Colon (tissue), 2 donors: ENCODE results near the gene ALS2CL.
"Not testable (repeated sequence)": the region's sequence is repeated elsewhere in the genome, so short reads cannot be mapped to it uniquely, and the experiment has no call there.

Experiments
- FAIRE-seq: peaks from 2 replicates; lab custom pipeline; 2012; peaks lifted over from hg19 to GRCh38; lab: Jason Lieb, UNC
- donor health status: control.
- donor health status: control.

The ALS2CL gene, protein sequence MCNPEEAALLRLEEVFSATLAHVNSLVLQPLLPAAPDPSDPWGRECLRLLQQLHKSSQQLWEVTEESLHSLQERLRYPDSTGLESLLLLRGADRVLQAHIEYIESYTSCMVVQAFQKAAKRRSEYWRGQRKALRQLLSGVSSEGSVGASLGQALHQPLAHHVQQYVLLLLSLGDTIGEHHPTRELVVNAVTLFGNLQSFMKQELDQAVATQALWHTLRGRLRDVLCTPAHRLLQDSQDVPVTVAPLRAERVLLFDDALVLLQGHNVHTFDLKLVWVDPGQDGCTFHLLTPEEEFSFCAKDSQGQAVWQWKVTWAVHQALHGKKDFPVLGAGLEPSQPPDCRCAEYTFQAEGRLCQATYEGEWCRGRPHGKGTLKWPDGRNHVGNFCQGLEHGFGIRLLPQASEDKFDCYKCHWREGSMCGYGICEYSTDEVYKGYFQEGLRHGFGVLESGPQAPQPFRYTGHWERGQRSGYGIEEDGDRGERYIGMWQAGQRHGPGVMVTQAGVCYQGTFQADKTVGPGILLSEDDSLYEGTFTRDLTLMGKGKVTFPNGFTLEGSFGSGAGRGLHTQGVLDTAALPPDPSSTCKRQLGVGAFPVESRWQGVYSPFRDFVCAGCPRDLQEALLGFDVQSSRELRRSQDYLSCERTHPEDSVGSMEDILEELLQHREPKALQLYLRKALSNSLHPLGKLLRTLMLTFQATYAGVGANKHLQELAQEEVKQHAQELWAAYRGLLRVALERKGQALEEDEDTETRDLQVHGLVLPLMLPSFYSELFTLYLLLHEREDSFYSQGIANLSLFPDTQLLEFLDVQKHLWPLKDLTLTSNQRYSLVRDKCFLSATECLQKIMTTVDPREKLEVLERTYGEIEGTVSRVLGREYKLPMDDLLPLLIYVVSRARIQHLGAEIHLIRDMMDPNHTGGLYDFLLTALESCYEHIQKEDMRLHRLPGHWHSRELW

GRCh38 chr3:46693038-46693891 is at the start of gene ALS2CL:
Gene ALS2CL, minus strand, starts transcription at chr3:46693679. Its CDS starts 4,239 bp downstream, at chr3:46689440.
- no peak for FAIRE-seq

GRCh38 chr3:46742992-46743585 is 49.6 kb upstream of the ALS2CL start:
- FAIRE-seq, result no peak

DNA sequence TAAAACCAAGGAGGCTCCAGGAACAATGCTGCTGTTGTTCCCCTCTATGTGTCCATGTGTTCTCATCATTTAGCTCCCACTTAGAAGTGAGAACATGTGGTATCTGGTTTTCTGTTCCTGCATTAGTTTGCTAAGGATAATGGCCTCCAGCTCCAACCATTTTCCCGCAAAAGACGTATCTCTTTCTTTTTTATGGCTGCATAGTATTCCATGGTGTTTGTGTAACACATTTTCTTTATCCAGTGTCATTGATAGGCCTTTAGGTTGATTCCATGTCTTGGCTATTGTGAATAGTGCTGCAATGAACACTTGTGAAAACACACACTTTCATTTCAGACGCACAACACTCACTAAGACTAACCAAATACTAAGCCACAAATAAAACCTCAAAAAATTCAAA is 46.1 kb upstream of the ALS2CL start:
- FAIRE-seq, result not testable (repeated sequence)

DNA sequence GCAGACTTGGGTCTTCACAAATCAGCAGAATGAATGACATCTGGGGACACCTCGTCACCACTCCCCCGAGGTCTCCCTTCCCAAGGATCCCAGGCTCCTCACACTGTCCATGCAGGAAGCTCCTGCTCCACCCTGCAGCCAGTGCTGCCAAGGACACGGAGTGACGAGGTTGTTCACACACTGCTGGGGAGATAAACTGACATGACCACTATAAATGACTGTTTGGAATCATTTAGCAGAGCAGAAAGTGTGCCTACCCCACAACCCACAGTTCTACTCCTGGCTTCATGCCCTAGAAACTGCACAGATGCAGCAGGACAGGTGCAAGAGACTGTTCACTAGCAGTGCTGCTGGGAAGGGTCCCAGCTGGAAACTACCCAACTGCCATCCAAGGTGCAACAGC is 43.9 kb upstream of the ALS2CL start:
- FAIRE-seq, result no peak

- no peak for FAIRE-seq
Observed at GRCh38 chr3:46736006-46736872, 42.8 kb upstream of the ALS2CL start.

DNA sequence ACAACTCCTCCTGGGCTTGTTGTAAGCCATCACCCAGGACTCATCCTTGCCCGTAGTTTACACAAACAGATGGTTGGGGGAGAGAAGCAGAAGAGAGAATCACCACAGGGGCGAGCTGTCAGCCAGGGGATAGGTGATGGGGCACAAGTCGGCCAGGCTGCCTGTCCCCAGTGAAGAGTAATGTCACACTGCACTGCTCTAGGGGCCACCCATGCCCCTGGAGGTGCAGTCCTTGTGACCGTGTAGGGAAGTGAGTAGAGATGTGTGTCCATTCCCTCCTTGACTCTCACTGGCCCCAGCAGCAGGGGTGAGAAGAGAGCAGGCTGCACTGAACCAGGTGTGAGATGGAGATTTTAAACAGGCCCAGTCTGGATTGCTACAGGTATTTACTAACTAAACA is 41.3 kb upstream of the ALS2CL start:
- FAIRE-seq, result no peak

DNA sequence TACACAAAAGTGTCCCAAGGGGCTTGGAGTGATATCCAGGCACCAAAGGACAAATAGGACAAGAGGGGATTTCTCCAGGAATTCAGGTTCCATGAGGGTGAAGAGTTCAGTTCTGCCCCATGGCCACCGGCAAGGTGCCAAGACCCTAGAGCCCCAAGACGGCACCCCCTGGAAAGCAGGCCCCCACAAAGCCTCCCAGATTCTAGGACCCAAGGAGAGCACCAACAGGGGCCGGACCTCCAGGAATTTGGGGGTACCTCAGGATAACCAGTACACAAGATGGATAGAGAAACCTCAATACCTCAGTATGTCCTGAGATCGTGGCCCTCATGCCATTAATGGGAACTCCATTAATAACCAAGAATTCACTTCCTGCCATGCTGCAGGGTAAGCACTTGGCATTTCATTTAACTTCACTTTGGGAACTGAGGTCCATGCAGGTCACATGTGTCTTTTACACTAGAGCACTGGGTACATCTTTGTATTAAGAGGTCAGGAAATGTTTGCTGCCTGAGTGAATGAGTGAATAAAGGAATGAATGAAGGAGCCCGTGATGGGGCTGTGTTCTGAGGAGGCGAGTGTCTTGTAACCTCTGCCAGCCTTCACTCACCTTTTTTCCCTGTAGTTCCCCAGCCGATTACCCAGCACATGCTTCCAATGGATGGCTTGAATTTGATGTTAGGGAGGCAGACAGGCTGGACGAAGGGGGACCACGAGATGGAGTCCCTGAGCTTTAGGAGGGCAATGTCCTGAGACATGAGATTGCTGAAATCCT is 39.7 kb upstream of the ALS2CL start:
- FAIRE-seq, result no peak

- no peak for FAIRE-seq
Observed at GRCh38 chr3:46731795-46732194, 38.3 kb upstream of the ALS2CL start.

DNA sequence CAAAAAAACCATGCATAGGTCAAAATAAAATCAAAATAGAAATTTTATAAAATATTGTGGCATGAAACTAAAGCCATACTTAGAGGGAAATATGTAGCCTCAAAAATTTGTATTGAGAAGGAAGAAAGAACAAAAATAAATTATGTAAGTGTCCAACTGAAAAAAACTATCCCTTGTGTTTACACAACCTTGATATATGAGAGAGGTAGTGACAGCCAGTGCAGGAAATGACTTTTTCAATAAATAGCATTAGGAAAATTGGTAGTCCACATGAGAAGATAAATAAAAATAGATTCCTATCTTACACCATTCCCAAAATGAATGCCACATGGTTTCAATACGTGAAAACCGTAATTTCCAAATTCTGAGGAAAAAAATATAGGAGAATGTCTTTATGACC is 37.3 kb upstream of the ALS2CL start:
- FAIRE-seq, result no peak

DNA sequence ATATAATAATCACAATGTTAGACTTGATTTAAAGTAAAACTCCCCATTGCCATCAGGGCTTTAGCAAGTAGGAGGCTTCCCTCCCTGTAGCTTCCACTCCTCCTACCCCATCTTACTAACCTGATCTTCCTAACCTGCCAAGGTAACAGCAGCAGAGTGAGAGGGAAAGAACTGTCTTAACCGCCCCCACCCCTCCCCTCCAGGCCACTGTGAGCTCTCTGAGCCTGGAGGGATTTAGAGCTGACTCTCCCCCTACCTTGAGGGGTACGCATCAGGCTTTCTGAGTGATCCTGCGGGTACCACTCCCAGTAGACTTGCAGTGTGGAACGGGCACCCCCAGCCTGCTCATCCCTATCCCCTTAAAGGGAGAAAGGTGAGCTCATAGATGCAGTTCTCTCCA is 35.6 kb upstream of the ALS2CL start:
- no peak for FAIRE-seq

DNA sequence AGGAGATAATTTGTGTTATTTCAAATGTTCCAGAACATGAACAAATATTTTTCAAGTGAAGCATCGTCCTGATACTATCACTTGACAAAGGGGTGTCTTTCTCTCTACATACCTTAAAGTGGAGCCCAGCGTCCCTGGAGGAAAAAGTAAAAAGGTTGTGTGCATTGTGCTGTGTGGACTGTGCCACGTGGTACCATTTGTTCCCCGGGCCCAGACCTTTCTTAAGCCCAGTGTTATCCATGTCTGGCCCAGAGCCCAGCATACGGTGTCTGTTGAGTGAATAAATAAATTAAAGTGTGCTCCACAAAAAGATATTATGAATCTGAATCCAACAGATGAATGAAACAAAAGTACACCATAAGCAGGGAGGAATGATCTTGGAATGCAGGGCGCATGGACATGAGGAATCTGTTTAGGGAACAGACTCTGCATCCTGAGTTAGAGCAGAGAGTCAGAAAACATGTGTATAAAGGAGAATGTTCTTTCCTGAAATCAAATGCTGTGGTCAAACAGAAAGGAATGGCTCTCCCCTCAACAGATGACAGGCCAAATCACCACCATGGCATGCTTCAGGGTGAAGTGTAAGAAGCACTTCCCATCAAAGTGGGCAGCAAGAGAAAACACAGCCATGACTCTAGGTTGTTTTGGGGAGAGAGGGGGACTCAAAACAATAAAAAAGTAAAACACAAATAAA is 32.3 kb upstream of the ALS2CL start:
- FAIRE-seq, result no peak

DNA sequence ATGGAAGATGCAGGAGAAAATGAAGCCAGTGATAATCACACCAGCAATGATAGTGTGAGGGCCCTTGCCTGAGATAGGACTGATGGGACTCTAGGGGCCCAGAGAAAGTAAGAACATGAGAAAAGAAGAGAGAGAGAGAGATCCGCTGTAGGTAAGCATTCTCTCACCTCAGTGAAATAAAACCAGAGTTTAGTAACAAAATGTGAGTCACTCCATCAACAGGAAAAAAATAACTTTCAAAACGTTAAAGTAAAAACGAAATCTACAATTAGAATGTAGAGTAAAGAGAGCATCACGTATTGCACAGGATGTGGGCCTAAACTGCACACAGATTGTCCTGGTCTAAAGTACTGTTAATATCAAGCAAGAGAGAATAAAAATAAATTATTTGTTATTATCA is 30.9 kb upstream of the ALS2CL start:
- FAIRE-seq, result no peak

DNA sequence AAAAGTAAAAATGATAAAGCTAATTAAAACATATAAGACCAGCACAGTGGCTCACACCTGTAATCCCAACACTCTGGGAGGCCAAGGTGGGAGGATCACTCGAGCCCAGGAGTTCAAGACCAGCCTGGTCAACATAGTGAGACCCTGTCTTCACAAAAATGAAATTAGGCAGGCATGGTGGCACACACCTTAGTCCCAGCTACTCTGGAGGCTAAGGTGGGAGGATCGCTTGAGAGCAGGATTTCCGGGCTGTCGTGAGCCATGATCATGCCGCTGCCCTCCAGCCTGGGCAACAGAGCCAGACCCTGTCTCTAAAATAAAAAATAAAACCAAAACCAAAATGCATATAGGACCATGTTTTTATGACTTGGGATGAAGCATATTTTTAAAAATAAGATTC is 29.0 kb upstream of the ALS2CL start:
- no peak for FAIRE-seq

DNA sequence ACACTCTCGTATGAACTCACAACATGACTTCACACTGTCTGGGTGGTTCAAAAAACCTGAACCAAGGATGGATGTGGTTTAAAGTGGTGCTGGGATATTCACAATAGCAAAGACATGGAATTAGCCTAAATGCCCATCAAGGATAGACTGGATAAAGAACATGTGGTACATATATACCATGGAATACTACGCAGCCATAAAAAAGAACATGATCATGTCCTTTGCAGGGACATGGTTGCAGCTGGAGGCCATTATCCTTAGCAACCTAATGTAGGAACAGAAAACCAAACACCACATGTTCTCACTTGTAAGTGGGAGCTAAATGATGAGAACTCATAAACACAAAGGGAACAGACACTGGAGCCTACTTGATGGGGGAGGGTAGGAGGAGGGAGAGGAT is 27.5 kb upstream of the ALS2CL start:
- FAIRE-seq, result no peak

GRCh38 chr3:46719735-46720271 is 26.3 kb upstream of the ALS2CL start:
- no peak for FAIRE-seq

DNA sequence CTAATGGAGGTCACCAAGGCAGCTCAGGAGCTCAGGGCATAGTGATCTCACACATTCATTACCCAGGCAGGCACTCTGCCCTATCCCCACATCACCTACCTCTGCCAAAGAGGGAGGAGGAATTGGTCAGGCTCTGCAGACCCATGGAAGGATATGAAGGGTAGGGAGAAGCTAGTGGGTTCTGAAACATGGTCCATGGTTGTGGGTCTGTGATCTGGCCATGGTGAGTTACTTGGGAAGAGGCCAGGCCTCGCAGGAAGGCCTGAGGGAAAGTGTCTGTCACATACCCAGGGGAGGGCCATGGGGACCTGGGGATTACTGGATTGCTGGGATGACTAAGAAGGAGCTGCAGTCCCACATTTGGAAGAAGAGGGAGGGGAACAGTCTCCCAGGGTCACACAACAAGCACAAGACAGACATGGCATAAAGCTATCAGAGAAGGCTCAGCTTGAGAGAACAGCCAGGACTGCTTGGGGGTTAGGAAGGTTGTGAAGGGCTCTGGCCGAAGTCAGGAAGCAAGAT is 25.6 kb upstream of the ALS2CL start:
- no peak for FAIRE-seq

DNA sequence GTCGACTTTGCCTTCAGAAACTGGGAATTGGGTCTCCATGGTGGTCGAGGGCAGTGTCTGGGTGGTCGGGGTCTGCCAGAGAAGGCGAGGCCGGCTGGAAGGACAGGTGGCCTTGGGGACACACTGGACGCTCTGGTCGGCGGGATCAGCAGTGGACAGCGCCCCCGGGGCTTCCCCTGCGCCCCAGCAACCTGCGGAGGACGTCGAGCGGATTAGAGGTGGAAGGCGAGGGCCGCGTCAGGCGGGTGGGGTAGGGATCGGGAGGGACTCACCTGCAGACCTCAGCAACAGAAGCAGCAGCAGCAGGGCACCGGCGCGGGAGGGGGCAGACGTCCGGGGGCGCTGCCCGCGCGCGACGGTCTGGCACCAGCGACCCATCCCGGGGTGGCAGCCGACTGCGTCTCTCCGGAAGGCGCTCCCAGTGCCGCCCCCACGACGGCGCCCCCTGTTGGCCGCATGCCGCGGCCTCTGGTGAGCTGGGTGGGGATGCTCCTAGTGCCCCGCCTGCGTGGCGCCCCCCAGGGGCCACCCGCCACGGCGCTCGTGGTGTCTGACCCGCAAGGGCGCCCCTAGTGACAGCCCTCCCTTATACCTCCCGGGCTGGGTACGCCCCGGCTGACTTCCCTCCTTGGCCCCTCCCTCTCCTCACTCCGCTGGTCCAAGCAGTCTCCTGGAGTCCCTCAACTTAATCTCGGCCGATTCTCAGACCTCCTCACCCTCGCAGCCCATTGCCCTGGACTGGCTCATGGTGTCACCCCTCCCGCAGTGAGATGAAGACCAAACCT is 24.2 kb upstream of the ALS2CL start, which contains the start of gene PRSS50:
Gene PRSS50 (minus strand): TSS at position 423 of the 785 bp plus-strand sequence. CDS start 45 bp downstream, at position 378.
- no peak for FAIRE-seq
